ENCODE measurements around the gene FGL2.
"Not testable (repeated sequence)": the region's sequence is repeated elsewhere in the genome, so short reads cannot be mapped to it uniquely, and the experiment has no call there.

Gene FGL2

DNA sequence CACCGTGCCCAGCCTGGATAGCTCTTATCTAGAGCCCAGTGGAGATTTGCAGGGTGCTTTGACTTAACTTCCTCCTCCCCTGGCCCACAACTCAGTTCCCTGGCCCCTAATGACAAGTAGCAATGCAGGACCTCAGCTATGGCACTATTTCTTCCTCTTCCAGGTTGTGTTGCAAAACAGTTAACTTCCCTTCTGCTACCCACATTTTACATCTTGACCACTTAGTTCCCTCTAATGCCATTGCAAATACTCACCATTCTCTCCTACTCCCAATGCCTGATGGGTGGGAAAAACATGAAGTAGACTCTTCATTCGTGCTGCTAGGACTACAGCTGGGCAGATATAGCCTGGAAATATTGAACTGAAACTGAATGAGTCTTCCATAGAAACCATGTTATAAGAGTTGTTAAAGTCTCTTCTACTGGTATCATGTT, 39.1 kb upstream of the FGL2 start:
- no peaks in the 10 kb centered on the region for H3K36me3 ChIP-seq (ENCODE audit: insufficient read depth, low read length)
- H2AFZ ChIP-seq (ENCODE audit: low read length, unreplicated experiment), result no peak overlapping the region
- no peaks in the 10 kb centered on the region for H3K27me3 ChIP-seq (ENCODE audit: insufficient read depth, low read length)
- no peaks in the 10 kb centered on the region for H3K79me2 ChIP-seq (ENCODE audit: control insufficient read depth, insufficient read depth, low read length, unreplicated experiment)
- no peaks in the 10 kb centered on the region for H3K4me1 ChIP-seq (ENCODE audit: control insufficient read depth, insufficient read depth, low read length, unreplicated experiment)
- H3K4me3 ChIP-seq (ENCODE audit: low read depth, low read length), result no peak overlapping the region
- H3K27ac ChIP-seq (ENCODE audit: low read depth, low read length), result no peak overlapping the region

GRCh38 chr7:77235276-77235675, 35.7 kb upstream of the FGL2 start:
- H3K4me1 ChIP-seq (ENCODE audit: control insufficient read depth, insufficient read depth, low read length, unreplicated experiment), result no peaks in the 10 kb centered on the region
- no peak overlapping the region for H3K27ac ChIP-seq (ENCODE audit: low read depth, low read length)
- no peaks in the 10 kb centered on the region for H3K36me3 ChIP-seq (ENCODE audit: insufficient read depth, low read length)
- no peak overlapping the region for H3K4me3 ChIP-seq (ENCODE audit: low read depth, low read length)
- H3K27me3 ChIP-seq (ENCODE audit: insufficient read depth, low read length), result no peaks in the 10 kb centered on the region
- H3K79me2 ChIP-seq (ENCODE audit: control insufficient read depth, insufficient read depth, low read length, unreplicated experiment), result no peaks in the 10 kb centered on the region
- no peak overlapping the region for H2AFZ ChIP-seq (ENCODE audit: low read length, unreplicated experiment)

GRCh38 chr7:77232467-77232866, 32.8 kb upstream of the FGL2 start:
- Histone ChIP-seq H3K27ac (ENCODE audit: low read depth, low read length) (no peak overlapping the region), H2AFZ (ENCODE audit: low read length, unreplicated experiment) (no peak overlapping the region), H3K79me2 (ENCODE audit: control insufficient read depth, insufficient read depth, low read length, unreplicated experiment) (no peaks in the 10 kb centered on the region), H3K36me3 (ENCODE audit: insufficient read depth, low read length) (no peaks in the 10 kb centered on the region), H3K27me3 (ENCODE audit: insufficient read depth, low read length) (no peaks in the 10 kb centered on the region), H3K4me3 (ENCODE audit: low read depth, low read length) (no peak overlapping the region), H3K4me1 (ENCODE audit: control insufficient read depth, insufficient read depth, low read length, unreplicated experiment) (no peaks in the 10 kb centered on the region)

- H3K79me2 ChIP-seq (ENCODE audit: control insufficient read depth, insufficient read depth, low read length, unreplicated experiment); H3K36me3 ChIP-seq (ENCODE audit: insufficient read depth, low read length); H3K4me3 ChIP-seq (ENCODE audit: low read depth, low read length); H3K27me3 ChIP-seq (ENCODE audit: insufficient read depth, low read length); H3K27ac ChIP-seq (ENCODE audit: low read depth, low read length); H2AFZ ChIP-seq (ENCODE audit: low read length, unreplicated experiment): not testable (repeated sequence)
- peaks cover 13% of the 10 kb centered on the region for H3K4me1 ChIP-seq (ENCODE audit: control insufficient read depth, insufficient read depth, low read length, unreplicated experiment)
These were observed 29.2 kb upstream of the FGL2 start for GRCh38 chr7:77228795-77229194.

GRCh38 chr7:77226357-77226839, 26.8 kb upstream of the FGL2 start:
- no peaks in the 10 kb centered on the region for H3K36me3 ChIP-seq (ENCODE audit: insufficient read depth, low read length)

DNA sequence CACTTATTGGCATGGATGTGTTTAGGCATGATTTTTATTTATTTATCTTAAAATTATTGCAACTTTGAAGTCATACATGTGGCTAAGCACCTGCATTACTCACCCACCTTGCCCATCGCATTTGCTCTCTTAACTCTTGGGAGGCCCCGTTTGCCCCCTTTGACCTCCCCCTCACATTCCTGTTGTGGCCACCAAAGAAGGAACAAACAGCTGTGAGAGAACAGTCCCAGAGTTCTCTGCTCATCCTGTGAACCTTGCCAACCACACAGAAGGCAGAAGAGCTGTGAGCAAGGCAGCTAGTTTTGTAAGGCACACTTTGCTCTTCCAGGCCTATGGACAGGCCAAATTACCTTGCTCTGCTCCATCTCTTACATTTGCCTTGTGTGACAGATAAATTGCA, 23.6 kb upstream of the FGL2 start:
- no peak overlapping the region for H3K4me3 ChIP-seq (ENCODE audit: low read depth, low read length)
- no peaks in the 10 kb centered on the region for H3K36me3 ChIP-seq (ENCODE audit: insufficient read depth, low read length)
- H3K4me1 ChIP-seq (ENCODE audit: control insufficient read depth, insufficient read depth, low read length, unreplicated experiment), result peaks cover 13% of the 10 kb centered on the region
- H3K27me3 ChIP-seq (ENCODE audit: insufficient read depth, low read length), result no peaks in the 10 kb centered on the region
- H2AFZ ChIP-seq (ENCODE audit: low read length, unreplicated experiment), result no peak overlapping the region
- H3K27ac ChIP-seq (ENCODE audit: low read depth, low read length), result no peak overlapping the region
- no peaks in the 10 kb centered on the region for H3K79me2 ChIP-seq (ENCODE audit: control insufficient read depth, insufficient read depth, low read length, unreplicated experiment)

More at GRCh38 chr7:77226357-77226839, 26.8 kb upstream of the FGL2 start:
- H3K79me2 ChIP-seq (ENCODE audit: control insufficient read depth, insufficient read depth, low read length, unreplicated experiment), result no peaks in the 10 kb centered on the region
- H3K27me3 ChIP-seq (ENCODE audit: insufficient read depth, low read length), result no peaks in the 10 kb centered on the region
- no peak overlapping the region for H3K4me3 ChIP-seq (ENCODE audit: low read depth, low read length)
- H3K27ac ChIP-seq (ENCODE audit: low read depth, low read length), result 0 out of 2 replicates have a peak overlapping the region, but pooled peaks have one; percentile 7
- H2AFZ ChIP-seq (ENCODE audit: low read length, unreplicated experiment), result no peak overlapping the region
- H3K4me1 ChIP-seq (ENCODE audit: control insufficient read depth, insufficient read depth, low read length, unreplicated experiment), result peaks cover 13% of the 10 kb centered on the region

- no peak overlapping the region for H2AFZ ChIP-seq (ENCODE audit: low read length, unreplicated experiment)
- H3K79me2 ChIP-seq (ENCODE audit: control insufficient read depth, insufficient read depth, low read length, unreplicated experiment), result no peaks in the 10 kb centered on the region
- no peaks in the 10 kb centered on the region for H3K27me3 ChIP-seq (ENCODE audit: insufficient read depth, low read length)
- H3K27ac ChIP-seq (ENCODE audit: low read depth, low read length), result no peak overlapping the region
- H3K36me3 ChIP-seq (ENCODE audit: insufficient read depth, low read length), result no peaks in the 10 kb centered on the region
- H3K4me1 ChIP-seq (ENCODE audit: control insufficient read depth, insufficient read depth, low read length, unreplicated experiment), result peaks cover 13% of the 10 kb centered on the region
- H3K4me3 ChIP-seq (ENCODE audit: low read depth, low read length), result no peak overlapping the region
These were observed 23.2 kb upstream of the FGL2 start for GRCh38 chr7:77222819-77223218.

GRCh38 chr7:77222065-77222464, 22.4 kb upstream of the FGL2 start:
- H2AFZ ChIP-seq (ENCODE audit: low read length, unreplicated experiment), result no peak overlapping the region
- H3K4me1 ChIP-seq (ENCODE audit: control insufficient read depth, insufficient read depth, low read length, unreplicated experiment), result peaks cover 13% of the 10 kb centered on the region
- no peaks in the 10 kb centered on the region for H3K36me3 ChIP-seq (ENCODE audit: insufficient read depth, low read length)
- H3K27me3 ChIP-seq (ENCODE audit: insufficient read depth, low read length), result no peaks in the 10 kb centered on the region
- H3K27ac ChIP-seq (ENCODE audit: low read depth, low read length), result no peak overlapping the region
- H3K4me3 ChIP-seq (ENCODE audit: low read depth, low read length), result no peak overlapping the region
- no peaks in the 10 kb centered on the region for H3K79me2 ChIP-seq (ENCODE audit: control insufficient read depth, insufficient read depth, low read length, unreplicated experiment)

DNA sequence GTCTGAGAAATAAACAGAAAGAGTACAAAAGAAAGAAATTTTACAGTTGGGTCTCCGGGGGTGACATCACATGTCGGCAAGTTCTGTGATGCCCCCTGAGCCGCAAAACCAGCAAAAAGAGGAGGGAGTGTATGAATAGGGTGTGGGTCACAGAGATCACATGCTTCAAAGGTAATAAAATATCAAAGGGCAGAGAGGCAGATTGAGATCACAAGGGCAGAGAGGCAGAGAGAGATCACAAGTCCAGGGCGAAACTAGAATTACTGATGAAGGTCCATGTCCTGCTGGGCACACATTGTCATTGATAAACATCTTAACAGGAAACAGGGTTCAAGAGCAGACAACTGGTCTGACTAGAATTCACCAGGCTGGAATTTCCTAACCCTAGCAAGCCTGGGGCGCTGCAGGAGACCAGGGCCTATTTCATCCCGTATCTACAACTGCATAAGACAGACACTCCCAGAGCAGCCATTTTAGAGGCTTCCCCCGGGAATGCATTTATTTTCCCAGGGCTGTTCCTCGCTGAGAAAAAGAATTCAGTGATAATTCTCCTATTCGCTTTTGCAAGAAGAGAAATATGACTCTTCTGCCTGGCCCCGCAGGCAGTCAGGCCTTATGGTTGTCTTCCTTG, 20.2 kb upstream of the FGL2 start:
- not testable (repeated sequence) for H2AFZ ChIP-seq (ENCODE audit: low read length, unreplicated experiment); H3K36me3 ChIP-seq (ENCODE audit: insufficient read depth, low read length); H3K4me3 ChIP-seq (ENCODE audit: low read depth, low read length); H3K4me1 ChIP-seq (ENCODE audit: control insufficient read depth, insufficient read depth, low read length, unreplicated experiment); H3K27ac ChIP-seq (ENCODE audit: low read depth, low read length); H3K27me3 ChIP-seq (ENCODE audit: insufficient read depth, low read length); H3K79me2 ChIP-seq (ENCODE audit: control insufficient read depth, insufficient read depth, low read length, unreplicated experiment)

DNA sequence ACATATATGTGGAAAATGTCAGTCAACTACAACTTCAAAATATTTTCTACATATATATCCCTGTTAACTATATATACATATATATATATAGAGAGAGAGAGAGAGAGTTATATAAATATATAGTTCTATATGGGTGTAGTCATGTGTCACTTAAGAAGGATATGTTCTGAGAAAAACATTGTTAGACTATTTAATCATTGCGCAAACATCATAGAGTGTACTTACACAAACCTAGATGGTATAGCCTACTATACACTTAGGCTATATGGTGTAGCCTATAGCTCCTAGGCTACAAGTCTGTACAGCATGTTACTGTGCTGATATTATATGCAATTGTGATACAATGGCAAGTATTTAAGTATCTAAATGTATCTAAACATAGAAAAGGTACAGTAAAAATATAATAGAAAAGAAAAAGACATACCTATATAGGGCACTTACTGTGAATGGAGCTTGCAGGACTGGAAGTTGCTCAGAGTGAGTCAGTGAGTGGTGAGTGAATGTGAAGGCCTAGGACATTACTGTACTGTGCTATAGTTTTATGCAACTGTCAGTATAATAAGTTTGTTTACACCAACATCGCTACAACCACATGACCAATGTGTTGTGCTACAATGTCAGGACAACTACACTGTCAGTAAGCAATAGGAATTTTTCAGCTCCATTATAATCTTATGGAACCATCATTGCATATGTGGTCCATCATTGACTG, 18.0 kb upstream of the FGL2 start:
- Histone ChIP-seq H3K4me3 (ENCODE audit: low read depth, low read length) (no peak overlapping the region), H3K27me3 (ENCODE audit: insufficient read depth, low read length) (no peaks in the 10 kb centered on the region), H2AFZ (ENCODE audit: low read length, unreplicated experiment) (no peak overlapping the region), H3K4me1 (ENCODE audit: control insufficient read depth, insufficient read depth, low read length, unreplicated experiment) (no peaks in the 10 kb centered on the region), H3K79me2 (ENCODE audit: control insufficient read depth, insufficient read depth, low read length, unreplicated experiment) (no peaks in the 10 kb centered on the region), H3K27ac (ENCODE audit: low read depth, low read length) (no peak overlapping the region), H3K36me3 (ENCODE audit: insufficient read depth, low read length) (no peaks in the 10 kb centered on the region)

All from ACC112 (cell line).